Sciatic nerve (tissue), 2 donors: ENCODE measurements around the gene GPRASP1. TPM values are rescaled to one million over a fixed set of nuclear protein-coding genes. Genes with fewer than 3 reads are reported as not detected.
"Not testable (repeated sequence)": the region's sequence is repeated elsewhere in the genome, so short reads cannot be mapped to it uniquely, and the experiment has no call there.

Experiments
- ATAC-seq: fragments of 200-7000 bp; cut with Tn5 transposase; one replicate; pipeline ENCODE4 v1.9.1; 2020; ENCODE audit warnings: mild to moderate bottlenecking, moderate library complexity
- DNase-seq: peaks from one replicate; pipeline ENCODE4 v3.0.0-alpha.2; 2020; ENCODE audit warnings: low spot score
- intact Hi-C: fragments of 100-400 bp; cut with DNase I; formaldehyde crosslinking; loops from one replicate; pipeline ENCODE4 v1.14.2; 2022
- total RNA-seq: library from RNA; stranded (reverse); fragmentation: NEBNext Ultra II Directional; extraction: Animal tissue kit (Norgen Biotek cat#: 25700); gene quantifications from one replicate; pipeline ENCODE4 v1.2.1, GENCODE V29; 2021
- donor health status: DM: no; HTN: no; CAD: no.
- donor health status: DM: no; HTN: no; CAD: no.

GPRASP1 gene
- 26.7 TPM for total RNA-seq

DNA sequence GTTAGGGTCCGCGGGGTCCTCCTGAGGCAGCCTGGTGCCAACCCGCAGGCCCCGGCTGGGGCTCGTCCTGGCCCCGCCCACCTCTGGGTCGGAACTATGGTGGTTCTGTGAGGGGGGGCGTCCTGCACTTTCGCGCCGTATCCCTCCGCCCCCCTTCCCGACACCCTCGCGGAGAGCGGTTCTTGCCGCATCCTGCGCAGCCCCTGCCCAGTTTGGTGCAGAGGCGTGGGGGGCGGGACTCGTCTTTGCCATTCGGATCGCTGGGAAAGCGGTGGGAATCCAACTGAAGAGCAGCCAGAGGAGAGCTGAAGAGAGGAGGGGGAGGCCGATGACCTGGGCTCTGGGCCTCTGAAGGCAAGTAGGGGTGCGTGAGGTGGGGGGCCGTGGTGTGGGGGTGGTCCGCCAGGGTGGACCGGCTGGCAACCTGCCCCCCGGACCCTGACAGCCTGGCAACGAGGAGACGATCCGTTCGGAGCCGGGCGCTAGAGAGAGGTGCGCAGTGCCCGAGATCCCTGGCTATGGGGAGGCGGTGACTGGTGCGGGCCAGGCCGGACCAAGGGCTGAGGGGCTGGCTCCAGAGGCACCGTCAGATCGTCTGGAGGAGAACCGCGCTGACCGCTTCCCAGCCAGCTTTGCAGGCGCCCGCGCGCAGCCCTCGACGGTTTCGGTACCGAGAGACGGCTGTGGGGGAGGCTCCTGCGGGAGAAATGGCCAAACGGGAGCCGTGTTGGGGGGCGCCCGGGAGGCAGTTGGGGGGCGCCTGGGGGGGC is at the start of gene GPRASP1:
Gene GPRASP1, plus strand, starts transcription at position 242 of the 770 bp plus-strand sequence. CDS start 2,431 bp downstream, outside the sequence.
- DNase-seq (peak; percentile 84), ATAC-seq (peak; percentile 93)
- intact Hi-C loops: no loop called here

GRCh38 chrX:102604327-102604726 is 47.0 kb upstream of the GPRASP1 start:
- no peak for ATAC-seq
- intact Hi-C loops: no loop called here
- no peak for DNase-seq

GRCh38 chrX:102606115-102606514 is 45.2 kb upstream of the GPRASP1 start:
- ATAC-seq (no peak), DNase-seq (no peak)
- intact Hi-C loops: no loop called here

- ATAC-seq: no peak
- no peak for DNase-seq
- intact Hi-C loops: no loop called here
Observed at GRCh38 chrX:102610905-102611304, 40.4 kb upstream of the GPRASP1 start.

GRCh38 chrX:102624105-102624504 is 27.2 kb upstream of the GPRASP1 start:
- no peak for ATAC-seq
- DNase-seq: no peak
- intact Hi-C loops: no loop called here

DNA sequence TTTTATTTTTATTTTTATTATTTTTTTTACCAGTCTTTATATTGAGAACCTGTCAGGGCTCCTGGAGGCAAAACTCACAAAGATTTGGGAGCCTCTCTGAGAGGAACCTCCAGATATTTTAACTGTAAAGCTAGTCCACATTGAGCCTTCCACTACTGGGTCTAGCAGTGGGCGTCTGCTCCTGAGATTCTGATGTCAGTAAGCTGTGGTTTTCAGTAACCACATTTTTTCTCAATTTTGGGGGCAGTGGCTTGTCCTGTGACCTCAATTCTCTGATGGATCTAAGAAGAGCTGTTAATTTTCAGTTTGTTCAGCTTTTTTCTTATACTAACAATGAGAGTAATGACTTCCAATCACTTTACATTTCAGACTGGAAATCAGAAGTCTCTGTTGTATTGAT is 23.6 kb upstream of the GPRASP1 start:
- DNase-seq: no peak
- no peak for ATAC-seq
- intact Hi-C loops: no loop called here

DNA sequence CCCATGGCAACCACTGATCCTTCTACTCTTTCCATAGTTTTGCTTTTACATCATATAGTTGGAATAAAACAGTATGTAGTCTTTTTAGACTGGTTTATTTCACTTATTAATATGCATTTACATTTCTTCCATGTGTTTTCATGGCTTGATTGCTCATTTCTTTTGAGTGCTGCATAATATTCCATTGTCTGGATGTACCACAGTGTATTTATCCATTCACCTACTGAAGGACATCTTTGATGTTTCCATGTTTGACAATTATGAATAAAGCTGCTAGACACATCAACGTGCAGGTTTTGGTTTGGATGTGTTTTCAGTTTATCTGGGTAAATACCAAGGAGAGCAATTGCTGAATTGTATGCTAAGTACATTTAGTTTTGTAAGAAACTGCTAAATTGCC is 13.7 kb upstream of the GPRASP1 start:
- intact Hi-C loops: no loop called here
- DNase-seq (no peak), ATAC-seq (no peak)

DNA sequence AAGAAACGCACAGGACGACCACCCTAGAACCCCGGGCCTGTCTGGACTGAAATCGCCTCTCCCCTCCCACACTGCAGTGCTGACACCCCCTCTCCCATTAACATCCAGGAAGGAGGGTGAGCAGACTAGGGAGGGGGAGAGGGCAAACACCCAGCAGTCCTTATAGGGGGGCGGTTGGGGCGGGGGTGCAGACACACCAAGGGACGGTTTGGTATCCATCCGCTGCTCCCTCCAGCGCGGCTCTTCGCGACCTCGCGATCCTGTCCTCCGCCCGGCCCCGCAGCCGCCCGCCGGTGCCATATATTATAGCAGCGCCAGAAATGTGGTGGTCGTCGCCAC is 411 bp upstream of the GPRASP1 start:
- ATAC-seq: peak; percentile 40
- DNase-seq: no peak
- intact Hi-C loops: no loop called here

DNA sequence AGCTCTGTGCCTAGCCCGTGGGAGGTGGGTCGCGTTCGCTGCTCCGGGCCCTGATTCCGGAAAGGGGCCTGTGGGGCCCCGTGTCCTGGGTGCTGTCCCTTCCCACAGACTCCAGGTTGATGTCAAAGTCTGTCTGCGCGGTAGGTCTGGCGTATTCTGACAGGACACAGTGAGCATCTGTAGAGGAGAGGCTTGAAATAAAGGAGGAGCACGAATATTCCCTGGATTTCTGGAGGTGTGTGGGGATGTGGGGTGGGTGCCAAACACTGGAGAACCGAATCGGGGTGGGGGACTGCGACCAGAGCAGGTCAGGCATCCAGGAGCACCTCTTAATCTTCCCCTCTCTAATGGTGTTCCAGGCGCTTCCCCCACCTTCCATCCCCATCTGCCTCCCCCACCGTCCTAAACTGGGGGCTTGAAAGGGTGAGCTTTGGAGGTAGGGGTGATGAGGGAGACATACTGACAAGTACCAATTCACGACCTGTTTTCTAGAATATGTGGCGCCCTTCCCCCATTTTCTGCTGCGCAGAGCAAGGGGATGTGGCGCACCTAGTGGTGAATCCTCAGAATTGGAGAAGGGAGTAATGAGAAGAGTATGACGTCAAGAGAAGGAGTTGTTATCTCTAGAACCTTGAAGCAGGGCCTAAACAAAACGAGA is 877 bp downstream of the GPRASP1 start:
- ATAC-seq (peak; percentile 86), DNase-seq (no peak)
- intact Hi-C loops: no loop called here

DNA sequence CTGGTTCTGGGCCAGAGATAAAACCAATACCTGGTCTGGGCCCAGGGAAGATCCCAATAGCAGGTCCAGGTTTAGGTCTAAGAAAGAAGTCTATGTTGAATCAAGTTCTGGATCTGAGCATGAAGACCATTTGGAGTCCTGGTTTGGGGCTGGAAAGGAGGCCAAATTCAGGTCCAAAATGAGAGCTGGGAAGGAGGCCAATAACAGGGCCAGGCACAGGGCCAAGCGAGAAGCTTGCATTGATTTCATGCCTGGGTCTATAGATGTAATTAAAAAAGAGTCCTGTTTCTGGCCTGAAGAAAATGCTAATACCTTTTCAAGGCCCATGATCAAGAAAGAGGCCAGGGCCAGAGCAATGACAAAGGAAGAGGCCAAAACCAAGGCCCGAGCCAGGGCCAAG is 3.4 kb downstream of the GPRASP1 start:
- ATAC-seq: no peak
- no peak for DNase-seq
- intact Hi-C loops: no loop called here

GRCh38 chrX:102658556-102658955 is 7.3 kb downstream of the GPRASP1 start:
- intact Hi-C loops: no loop called here
- DNase-seq: no peak
- no peak for ATAC-seq

- peak; percentile 98 for ATAC-seq
- DNase-seq: peak; percentile 91
- intact Hi-C loops: no loop called here
Observed at GRCh38 chrX:102659790-102660757, 8.8 kb downstream of the GPRASP1 start.

- intact Hi-C loops, DNase-seq, ATAC-seq: not testable (repeated sequence)
Observed at GRCh38 chrX:102663820-102664219, 12.5 kb downstream of the GPRASP1 start.

GRCh38 chrX:102667034-102667433 is 15.8 kb downstream of the GPRASP1 start:
- intact Hi-C loops, DNase-seq, ATAC-seq: not testable (repeated sequence)

GRCh38 chrX:102669526-102669925 is 18.2 kb downstream of the GPRASP1 start:
- intact Hi-C loops: no loop called here
- ATAC-seq (no peak), DNase-seq (no peak)

GRCh38 chrX:102672856-102673255 is 21.6 kb downstream of the GPRASP1 start:
- no peak for ATAC-seq
- no peak for DNase-seq
- intact Hi-C loops: no loop called here

DNA sequence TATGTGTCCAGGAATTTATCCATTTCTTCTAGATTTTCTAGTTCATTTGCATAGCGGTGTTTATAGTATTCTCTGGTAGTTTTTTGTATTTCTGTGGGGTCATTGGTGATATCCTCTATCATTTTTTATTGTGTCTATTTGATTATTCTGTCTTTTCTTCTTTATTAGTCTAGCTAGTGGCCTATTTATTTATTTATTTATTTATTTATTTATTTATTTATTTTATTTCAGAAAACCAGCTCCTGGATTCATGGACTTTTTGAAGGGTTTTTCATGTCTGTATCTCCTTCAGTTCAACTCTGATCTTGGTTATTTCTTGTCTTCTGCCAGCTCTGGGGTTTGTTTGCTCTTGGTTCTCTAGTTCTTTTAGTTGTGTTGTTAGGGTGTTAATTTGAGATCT is 26.2 kb downstream of the GPRASP1 start:
- intact Hi-C loops, DNase-seq, ATAC-seq: not testable (repeated sequence)

DNA sequence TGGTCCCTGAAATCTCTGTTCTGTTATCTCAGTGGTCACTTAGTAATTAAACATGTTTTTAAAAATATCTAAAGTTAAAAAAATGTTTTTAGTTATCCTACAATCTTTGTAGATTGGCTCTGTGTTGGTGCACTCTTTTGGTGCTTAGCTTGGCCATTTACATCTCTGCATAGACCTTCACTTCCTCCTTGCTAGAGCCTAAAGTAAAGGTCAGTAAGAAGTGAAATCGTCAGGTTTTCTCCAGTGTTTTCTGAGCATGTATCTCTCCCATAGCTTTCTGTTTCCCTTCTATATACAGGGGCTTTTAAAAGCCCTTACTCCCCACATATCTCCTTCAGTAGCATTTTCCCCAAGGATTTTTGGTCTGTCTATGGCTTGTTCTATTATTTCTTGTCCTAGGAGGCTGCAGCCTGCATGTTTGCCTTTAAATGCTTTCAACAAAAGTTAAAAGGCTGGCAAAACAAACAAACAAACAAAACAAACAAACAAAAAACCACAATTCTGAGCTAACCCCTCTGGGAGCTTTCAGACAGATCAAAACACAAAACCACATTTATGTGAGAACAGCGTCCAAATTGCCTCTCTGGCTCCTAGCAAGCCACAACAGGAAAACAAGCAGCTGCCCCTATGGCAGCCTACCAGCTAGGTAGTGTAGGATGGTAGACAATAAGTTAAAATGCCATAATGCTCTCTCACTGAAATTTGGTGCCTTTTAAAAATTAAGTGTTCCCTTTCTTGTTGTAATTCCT is 33.7 kb downstream of the GPRASP1 start:
- DNase-seq (no peak), ATAC-seq (no peak)
- intact Hi-C loops: no loop called here

GRCh38 chrX:102694749-102695148 is 43.5 kb downstream of the GPRASP1 start:
- DNase-seq (no peak), ATAC-seq (no peak)
- intact Hi-C loops: no loop called here
